Epithelial cell of prostate (primary cell): ENCODE results near the gene PDHA1.
A peak's percentile ranks its signal among the peaks of the same experiment; 100 is the strongest.

Source experiments
- DNase-seq: peaks from one replicate; pipeline ENCODE4 v3.0.0-alpha.2; 2011; ENCODE audit warnings: low read depth, low spot score
- H3K27ac ChIP-seq: fragments of 450-650 bp; 2 replicates; pipeline ENCODE4 v1.5.1; 2017; ENCODE audit warnings: mild to moderate bottlenecking

Gene PDHA1

DNA sequence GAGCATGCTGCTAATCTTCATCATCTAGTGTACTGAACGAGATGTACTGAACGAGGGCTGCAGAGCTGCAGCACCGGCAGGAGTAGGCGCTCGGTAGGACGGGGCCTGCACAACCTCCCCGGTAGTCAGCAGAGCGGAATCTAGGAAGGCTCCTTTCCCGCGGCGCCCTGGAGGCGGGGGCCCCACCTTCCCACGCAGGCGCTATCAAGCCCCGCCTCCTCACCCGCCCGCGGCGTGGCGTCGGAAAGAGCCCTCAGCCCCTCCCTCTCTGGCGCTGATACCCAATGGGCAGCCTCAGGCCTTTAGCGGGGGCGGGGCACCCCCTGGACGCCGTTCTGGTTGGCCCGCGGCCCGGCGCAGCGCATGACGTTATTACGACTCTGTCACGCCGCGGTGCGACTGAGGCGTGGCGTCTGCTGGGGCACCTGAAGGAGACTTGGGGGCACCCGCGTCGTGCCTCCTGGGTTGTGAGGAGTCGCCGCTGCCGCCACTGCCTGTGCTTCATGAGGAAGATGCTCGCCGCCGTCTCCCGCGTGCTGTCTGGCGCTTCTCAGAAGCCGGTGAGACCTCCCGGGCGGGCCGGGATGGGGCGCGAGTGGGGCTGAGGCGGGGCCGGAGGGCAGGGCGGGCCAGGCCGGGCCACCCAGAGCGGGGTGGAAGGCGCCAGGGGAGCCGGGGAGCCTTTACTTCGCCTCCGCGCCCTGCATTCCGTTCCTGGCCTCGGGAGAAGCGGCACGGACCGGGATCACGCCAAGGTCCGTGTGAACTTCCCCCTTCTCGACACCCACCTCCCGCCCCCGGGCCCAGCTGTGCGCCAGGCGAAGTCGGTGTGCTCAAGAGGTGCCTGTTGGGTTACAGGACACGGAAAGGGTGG, at the start of gene PDHA1:
TSS of gene PDHA1 (plus strand) at position 393 of the 874 bp plus-strand sequence. CDS start at position 504, 111 bp downstream.
- DNase-seq = peak; percentile 20

GRCh38 chrX:19303256-19303880, 40.4 kb upstream of the PDHA1 start:
- peak; percentile 0 for DNase-seq

More for the DNA sequence above, at the start of gene PDHA1:
- peak within 1 kb of the TSS; percentile 32 for H3K27ac ChIP-seq

GRCh38 chrX:19326567-19326966, 17.2 kb upstream of the PDHA1 start:
- H3K27ac ChIP-seq = no peak overlapping the region
- no peak for DNase-seq

More at GRCh38 chrX:19303256-19303880, 40.4 kb upstream of the PDHA1 start:
- H3K27ac ChIP-seq = no peak overlapping the region

DNA sequence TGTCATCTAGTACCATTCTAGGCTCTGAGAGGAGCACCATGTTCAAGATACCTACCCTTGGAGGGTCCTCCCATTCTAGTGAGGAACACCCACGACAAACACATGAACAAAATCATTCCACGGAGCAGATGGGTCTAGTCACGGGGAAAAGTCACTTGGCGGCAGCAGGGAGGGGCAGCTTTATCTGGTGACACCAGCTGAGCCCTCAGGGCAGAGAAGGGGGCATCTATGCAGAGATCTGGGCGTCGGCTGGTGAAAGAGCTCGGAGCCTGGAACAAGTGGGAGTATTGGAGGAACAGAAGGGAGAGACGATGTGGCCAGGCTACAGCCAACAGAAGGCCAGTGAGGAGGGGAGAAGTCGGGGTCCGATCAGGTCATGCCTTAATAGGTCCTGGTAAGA, 11.9 kb upstream of the PDHA1 start:
- no peak overlapping the region for H3K27ac ChIP-seq
- DNase-seq = no peak

- no peak for DNase-seq
- no peak overlapping the region for H3K27ac ChIP-seq
Measured at GRCh38 chrX:19332983-19333382, 10.7 kb upstream of the PDHA1 start.

DNA sequence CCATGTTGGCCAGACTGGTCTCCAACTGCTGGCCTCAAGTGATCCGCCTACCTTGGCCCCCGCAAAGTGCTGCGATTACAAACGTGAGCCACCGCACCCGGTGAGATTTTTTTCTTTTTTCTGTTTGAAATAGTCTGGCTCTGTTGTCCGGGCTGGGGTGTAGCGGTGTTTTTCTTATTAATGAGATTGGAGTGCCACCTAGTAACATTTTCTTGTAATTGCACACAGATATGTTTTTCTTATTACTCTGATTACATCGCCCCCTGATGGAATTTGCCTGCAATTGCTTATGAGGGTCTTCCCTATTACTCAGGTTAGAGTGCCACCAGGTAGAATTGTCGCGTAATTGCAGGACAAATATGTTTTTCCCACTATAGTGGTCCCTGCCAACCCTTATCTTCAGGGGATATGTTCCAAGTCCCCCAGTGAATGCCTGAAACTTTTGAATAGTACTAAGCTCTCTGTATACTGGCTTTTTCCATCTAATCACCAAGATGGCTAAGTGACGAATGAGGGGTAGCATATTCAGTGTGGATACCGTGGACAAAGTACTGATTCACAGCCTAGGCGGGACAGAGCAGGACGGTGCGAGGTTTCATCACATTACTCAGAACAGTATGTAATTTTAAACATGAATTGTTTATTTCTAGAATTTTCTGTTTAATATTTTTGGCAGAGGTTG, 8.6 kb upstream of the PDHA1 start:
- DNase-seq = no peak
- H3K27ac ChIP-seq = no peak overlapping the region

DNA sequence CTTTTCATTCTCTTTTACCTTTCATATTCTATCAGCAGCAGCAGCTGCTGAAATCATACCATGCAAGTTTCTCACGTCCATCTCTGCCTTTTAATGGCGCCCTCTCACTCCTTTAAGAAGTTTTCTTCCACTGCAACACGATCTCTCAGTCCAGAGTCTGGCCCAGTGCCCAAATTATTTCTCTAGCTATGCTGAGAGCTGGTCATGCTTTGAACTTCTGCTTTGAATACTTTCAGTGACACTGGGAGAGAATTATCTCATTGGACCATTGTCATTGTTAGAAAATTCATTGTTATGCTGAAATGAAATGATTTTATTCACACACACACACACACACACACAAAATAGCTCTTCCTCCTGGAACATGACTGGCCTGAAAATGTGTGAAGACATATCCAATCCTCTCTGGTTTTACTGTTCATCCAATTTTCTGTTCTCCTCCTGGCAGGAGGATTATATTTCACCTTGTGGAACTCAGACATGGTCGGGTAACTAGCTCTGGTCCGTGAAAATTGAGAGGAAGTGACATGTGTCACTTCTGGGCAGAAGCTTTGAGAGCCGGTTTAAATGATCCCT, 1.3 kb upstream of the PDHA1 start:
- DNase-seq = no peak
- H3K27ac ChIP-seq = no peak overlapping the region

DNA sequence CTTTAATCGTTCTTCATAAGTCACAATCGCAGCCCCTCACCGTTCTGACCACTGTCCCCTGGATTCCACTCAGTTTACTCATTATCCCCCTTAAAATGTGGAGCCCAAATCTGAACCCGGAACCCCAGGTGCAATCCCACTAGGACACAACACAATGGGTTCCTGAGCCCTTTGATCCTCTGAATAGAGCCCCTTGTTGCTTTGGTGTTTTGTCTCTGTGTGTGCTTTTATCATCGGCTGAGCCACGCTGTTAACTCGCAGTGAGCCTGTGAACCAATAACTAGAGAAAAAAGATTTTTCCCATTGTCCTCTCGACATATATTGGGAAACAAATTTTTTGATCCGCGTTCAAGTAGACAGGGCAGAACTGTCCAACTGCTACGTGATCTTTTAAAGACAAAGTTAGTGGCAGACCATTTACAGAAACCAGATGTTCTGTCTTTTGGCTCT, 617 bp upstream of the PDHA1 start:
- no peak for DNase-seq
- H3K27ac ChIP-seq = no peak overlapping the region

DNA sequence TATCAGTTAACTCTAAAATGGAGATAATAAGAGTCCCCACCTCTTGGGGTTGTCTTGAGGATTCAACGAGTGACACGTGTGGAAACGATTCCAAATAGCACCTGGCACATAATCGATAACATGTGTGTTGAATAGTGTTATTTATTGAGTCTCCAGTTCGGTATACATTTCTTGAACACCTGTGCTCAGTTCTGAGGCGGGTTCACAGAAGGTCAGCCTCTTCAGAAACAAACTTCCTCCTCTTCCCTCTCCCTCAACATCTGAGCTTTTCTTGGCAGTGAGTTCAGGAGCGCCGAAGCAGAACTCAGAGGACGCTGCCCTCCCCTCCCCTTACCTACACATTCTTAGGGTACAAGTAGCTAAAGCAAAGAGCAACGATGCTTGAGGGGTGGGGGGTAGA, 934 bp downstream of the PDHA1 start:
- no peak overlapping the region for H3K27ac ChIP-seq
- no peak for DNase-seq

- DNase-seq = no peak
- no peak overlapping the region for H3K27ac ChIP-seq
Measured at GRCh38 chrX:19347916-19348315, 4.2 kb downstream of the PDHA1 start.

GRCh38 chrX:19349264-19349663, 5.5 kb downstream of the PDHA1 start:
- H3K27ac ChIP-seq = no peak overlapping the region

DNA sequence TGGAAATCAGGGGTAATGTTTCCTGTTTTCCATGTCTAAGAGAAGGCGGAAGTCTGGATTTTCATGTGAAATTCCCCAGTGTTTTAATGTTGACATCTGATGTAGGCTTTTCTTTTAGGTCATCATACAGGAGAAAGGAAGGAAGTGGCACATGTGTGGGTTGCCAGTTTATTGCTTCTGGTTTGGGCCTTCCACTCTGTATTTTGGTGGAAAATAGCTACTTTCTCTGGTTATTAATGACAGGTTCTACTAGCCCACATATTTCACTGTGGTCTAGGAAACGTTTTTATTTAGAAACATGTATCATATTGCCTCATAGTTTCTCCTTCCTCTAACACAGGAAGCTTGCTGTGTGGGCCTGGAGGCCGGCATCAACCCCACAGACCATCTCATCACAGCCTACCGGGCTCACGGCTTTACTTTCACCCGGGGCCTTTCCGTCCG, 7.2 kb downstream of the PDHA1 start:
- DNase-seq = no peak
- no peak overlapping the region for H3K27ac ChIP-seq

More at GRCh38 chrX:19349264-19349663, 5.5 kb downstream of the PDHA1 start:
- no peak for DNase-seq

DNA sequence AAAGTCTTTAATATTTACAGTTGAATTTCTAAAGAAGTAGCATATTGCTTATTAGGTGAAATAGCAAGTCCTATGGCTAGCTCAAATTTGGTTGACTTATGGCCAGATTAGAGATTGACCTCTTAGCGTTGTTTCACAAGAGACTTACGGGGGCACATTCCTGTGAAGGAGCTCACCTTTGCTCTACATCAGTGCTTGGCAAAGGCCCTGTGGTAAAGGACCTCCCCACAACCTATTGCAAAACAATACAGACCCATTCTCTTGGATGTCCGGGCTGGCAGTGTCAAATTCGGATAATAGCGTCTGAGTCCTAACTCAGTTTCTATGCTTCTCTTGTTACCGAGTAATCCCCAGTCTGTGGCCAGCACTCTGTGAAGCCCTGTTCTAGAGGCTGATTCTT, 10.9 kb downstream of the PDHA1 start:
- DNase-seq = no peak
- no peak overlapping the region for H3K27ac ChIP-seq

DNA sequence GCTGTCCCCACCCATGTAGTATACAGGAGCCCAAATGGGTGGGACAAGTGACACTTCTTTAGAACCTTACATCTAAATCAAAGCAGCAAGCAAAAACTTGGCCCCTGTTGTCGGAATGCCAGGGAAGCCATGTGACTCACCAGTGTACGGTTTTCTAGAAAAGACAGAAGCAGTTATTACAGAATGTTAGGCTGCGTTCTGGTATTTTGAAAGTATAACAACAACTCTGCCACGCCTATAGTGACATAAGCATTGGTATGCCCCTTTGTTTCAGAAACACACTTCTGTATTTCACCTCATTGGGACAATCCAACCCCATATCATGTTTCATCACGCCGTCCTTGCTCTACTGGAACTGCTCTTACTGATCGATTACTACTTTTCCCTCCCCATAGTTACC, 14.8 kb downstream of the PDHA1 start:
- H3K27ac ChIP-seq = no peak overlapping the region
- DNase-seq = no peak

- H3K27ac ChIP-seq = no peak overlapping the region
- DNase-seq = no peak
Measured at GRCh38 chrX:19360903-19361302, 17.2 kb downstream of the PDHA1 start.

- H3K27ac ChIP-seq = no peak overlapping the region
- DNase-seq = no peak
Measured at GRCh38 chrX:19361701-19362100, 18.0 kb downstream of the PDHA1 start.

DNA sequence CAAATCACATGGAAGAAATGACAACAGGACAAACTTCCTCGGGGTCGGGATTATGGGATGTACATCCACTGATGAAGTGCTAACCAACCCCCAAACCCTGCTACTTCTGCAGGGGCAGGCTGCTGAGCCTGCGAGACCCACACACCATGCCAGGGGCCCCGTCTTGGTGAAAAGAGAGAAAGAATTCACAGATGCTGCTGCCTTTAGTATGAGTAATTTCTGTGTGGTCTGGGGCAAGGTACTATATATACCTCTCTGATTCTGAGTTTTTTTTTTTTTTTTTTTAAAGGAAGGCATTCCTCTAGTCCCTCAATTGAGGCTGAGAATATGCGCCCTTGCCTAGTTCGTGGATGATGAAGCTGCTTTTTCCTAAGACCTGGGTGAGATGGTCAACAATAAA, 24.8 kb downstream of the PDHA1 start:
- no peak for DNase-seq
- H3K27ac ChIP-seq = no peak overlapping the region

DNA sequence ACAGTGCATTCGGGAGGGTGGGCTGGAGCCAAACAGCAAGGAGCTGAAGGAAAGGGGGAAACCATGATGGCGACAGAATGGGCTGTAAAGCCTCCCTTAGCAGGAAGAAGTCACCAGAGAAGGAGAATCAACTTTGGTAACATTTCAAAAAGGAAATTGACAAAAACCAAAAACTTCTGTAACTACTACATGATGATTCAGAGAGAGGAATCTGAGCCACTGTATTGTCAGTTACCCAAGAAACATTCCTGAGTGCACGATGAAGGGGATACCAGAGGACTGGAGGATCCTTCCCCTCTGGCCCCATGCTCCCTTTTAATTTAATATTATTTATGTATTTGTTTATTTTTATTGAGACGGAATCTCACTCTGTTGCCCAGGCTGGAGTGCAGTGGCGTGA, 26.3 kb downstream of the PDHA1 start:
- no peak overlapping the region for H3K27ac ChIP-seq
- no peak for DNase-seq

DNA sequence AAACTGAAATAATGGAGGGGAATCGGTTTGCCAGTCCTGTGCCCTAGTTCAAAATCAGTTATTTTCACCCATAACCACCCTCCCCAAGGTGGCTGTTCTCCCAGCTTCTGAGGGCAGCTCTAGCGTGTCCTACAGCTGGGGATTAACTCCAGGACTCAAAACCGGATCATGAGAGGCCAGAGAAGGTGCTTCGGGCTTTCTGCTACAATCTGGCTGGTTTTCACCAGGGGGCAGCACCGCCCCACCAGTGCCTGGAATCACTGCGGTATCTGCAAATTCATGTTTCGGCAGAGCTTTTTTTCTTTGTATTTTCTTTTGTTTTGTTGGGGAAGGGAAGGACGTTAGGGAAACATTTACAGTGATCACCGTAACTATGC, 28.4 kb downstream of the PDHA1 start:
- no peak overlapping the region for H3K27ac ChIP-seq
- DNase-seq = no peak

- DNase-seq = no peak
Measured at GRCh38 chrX:19372547-19373331, 29.0 kb downstream of the PDHA1 start.

More at GRCh38 chrX:19372547-19373331, 29.0 kb downstream of the PDHA1 start:
- no peak overlapping the region for H3K27ac ChIP-seq
